Testis (tissue), 3 donors: ENCODE measurements around the gene PRPH. TPM values are rescaled to one million over a fixed set of nuclear protein-coding genes. Genes with fewer than 3 reads are reported as not detected.

ENCODE experiments used
- DNase-seq: peaks from one replicate; pipeline ENCODE4 v3.0.0-alpha.2; 2019
- H3K27ac ChIP-seq, 2 donors: fragments of 200-600 bp; sonication (generic); one replicate each; pipeline ENCODE4 v1.5.1; 2019
- H3K27me3 ChIP-seq: fragments of 200-600 bp; sonication (generic); one replicate; pipeline ENCODE4 v1.5.1; 2019
- H3K36me3 ChIP-seq: fragments of 200-600 bp; sonication (generic); one replicate; pipeline ENCODE4 v1.5.1; 2017; ENCODE audit warnings: low read depth; ENCODE audit errors: missing control alignments
- H3K4me1 ChIP-seq: fragments of 200-600 bp; sonication (generic); one replicate; pipeline ENCODE4 v1.5.1; 2019
- H3K4me3 ChIP-seq, 2 donors: fragments of 200-600 bp; sonication (generic); one replicate each; pipeline ENCODE4 v1.5.1; 2017 to 2019
- H3K9me3 ChIP-seq: fragments of 200-600 bp; sonication (generic); one replicate; pipeline ENCODE4 v1.5.1; 2017
- POLR2A ChIP-seq: fragments of 450-650 bp; IDR thresholded peaks from one replicate; pipeline ENCODE4 v1.6.1; 2017; ENCODE audit warnings: antibody characterized with exemption, mild to moderate bottlenecking, moderate library complexity
- WGBS, 2 donors: methylation state at CpG; one replicate each; pipeline ENCODE4 v1.1.5; 2018; 5-methylcytosine and 5-hydroxymethylcytosine counted together
- intact Hi-C: fragments of 100-400 bp; cut with DNase I; formaldehyde crosslinking; loops from one replicate; pipeline ENCODE4 v1.15.1; 2023; ENCODE audit warnings: low total_unique reads
- polyA plus RNA-seq: library from polyadenylated mRNA; stranded (reverse); fragments of 350-450 nt; fragmentation: Illumina TruSeq; extraction: RNeasy Lipid Tissue Mini Kit (QIAGEN cat#74804); gene quantifications from one replicate; pipeline ENCODE4 v1.2.3, GENCODE V29; 2014; ENCODE audit warnings: low read depth, low replicate concordance; ENCODE audit not compliant: insufficient read depth
- total RNA-seq, 2 donors: library from RNA; depleted of rRNA; stranded (reverse); fragments of >200 nt; gene quantifications; one replicate each; pipeline ENCODE4 v1.2.3, GENCODE V29; 2016
- TF ChIP-seq, protein P1 (sequence below), 3 experiments: fragments of 450-650 bp in 2 of 3; fragments of 200-600 bp in 1 of 3; sonication (generic) in 1 of 3; IDR thresholded peaks; one replicate each; pipeline ENCODE4 v1.5.1; 2016 to 2019; ENCODE audit warnings: antibody characterized with exemption in 3 of 3, mild to moderate bottlenecking in 2 of 3, moderate library complexity in 1 of 3

Gene PRPH
- total and polyA plus RNA-seq, 3 donors from 2014 or later = 36.5 to 112 (median 50.0) TPM

DNA sequence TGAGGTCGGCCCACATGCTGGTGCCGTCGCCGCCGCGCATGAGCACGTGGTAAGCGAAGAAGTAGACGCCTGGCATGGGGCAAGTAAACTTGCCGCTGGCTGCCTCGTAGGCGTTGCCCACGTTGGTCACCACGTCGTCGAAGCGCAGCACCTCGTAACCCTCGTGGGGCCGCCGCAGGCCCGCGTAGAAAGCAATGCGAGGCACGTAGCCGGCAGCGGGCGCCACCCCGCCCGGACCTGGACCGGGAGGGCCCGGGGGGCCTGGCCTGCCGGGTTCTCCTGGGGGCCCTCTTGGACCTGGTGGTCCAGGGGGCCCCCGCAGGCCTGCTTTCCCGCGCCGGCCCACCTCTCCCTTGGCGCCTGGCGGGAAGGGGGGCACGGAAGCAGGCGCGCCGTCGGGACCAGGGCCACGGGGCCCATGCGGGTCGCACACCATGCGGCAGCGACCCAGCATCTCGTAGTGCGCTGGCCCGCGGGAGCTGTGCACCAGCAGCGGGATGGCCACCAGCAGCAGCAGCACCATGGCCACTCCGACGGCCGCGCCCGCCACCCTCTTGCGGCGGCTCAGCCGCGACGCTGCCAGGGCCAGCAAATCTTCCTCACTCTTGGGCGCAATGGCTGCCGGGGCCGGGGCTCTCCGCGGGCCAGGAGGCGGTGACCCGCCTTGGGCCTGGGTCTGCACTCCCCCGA, 41.2 kb downstream of the PRPH start:
- WGBS, 2 donors = 22% methylated on average over 48 of the region's 72 CpGs; no CpG with 5 or more reads in 1 of the 2 donors
- peaks cover 3% of the 10 kb centered on the region for H3K27me3 ChIP-seq

GRCh38 chr12:49336645-49337584, 42.0 kb downstream of the PRPH start, which contains the start of gene C1QL4:
Gene C1QL4, minus strand, starts transcription at chr12:49337188. Its CDS starts 711 bp downstream, at chr12:49336477.
- Histone ChIP-seq H3K36me3 (no peaks in the 10 kb centered on the region), H3K27me3 (peaks cover 3% of the 10 kb centered on the region), H3K9me3 (no peaks in the 10 kb centered on the region), H3K4me1 (peaks cover 1% of the 10 kb centered on the region), H3K4me3 (peak within 1 kb of the TSS; percentile 34 to 42), H3K27ac (no peak within 1 kb of the TSS)
- 1 to 2% methylated on average over 17 to 62 of the region's 65 CpGs for WGBS, 2 donors
- TF ChIP-seq, protein P1, sequence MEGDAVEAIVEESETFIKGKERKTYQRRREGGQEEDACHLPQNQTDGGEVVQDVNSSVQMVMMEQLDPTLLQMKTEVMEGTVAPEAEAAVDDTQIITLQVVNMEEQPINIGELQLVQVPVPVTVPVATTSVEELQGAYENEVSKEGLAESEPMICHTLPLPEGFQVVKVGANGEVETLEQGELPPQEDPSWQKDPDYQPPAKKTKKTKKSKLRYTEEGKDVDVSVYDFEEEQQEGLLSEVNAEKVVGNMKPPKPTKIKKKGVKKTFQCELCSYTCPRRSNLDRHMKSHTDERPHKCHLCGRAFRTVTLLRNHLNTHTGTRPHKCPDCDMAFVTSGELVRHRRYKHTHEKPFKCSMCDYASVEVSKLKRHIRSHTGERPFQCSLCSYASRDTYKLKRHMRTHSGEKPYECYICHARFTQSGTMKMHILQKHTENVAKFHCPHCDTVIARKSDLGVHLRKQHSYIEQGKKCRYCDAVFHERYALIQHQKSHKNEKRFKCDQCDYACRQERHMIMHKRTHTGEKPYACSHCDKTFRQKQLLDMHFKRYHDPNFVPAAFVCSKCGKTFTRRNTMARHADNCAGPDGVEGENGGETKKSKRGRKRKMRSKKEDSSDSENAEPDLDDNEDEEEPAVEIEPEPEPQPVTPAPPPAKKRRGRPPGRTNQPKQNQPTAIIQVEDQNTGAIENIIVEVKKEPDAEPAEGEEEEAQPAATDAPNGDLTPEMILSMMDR (IDR thresholded peaks at IDR 0.05) = peak; percentile 38 to 96 (median 80)
- TF ChIP-seq POLR2A = no peak
- intact Hi-C loops = loop anchor here (10.0 kb wide), 1 partner anchor 52 kb away; no protein-coding TSS in a partner anchor
- peak; percentile 89 for DNase-seq

More for the DNA sequence above, 41.2 kb downstream of the PRPH start:
- Histone ChIP-seq H3K4me1 (peaks cover 9% of the 10 kb centered on the region), H3K4me3 (peak overlapping the region; percentile 34 to 42), H3K27ac (no peak overlapping the region), H3K36me3 (no peaks in the 10 kb centered on the region), H3K9me3 (no peaks in the 10 kb centered on the region)
- DNase-seq = no peak
- TF ChIP-seq POLR2A = no peak
- TF ChIP-seq, protein P1 (IDR thresholded peaks at IDR 0.05) = no peak
- intact Hi-C loops = loop anchor here (10.0 kb wide), 1 partner anchor 51 kb away; no protein-coding TSS in a partner anchor

DNA sequence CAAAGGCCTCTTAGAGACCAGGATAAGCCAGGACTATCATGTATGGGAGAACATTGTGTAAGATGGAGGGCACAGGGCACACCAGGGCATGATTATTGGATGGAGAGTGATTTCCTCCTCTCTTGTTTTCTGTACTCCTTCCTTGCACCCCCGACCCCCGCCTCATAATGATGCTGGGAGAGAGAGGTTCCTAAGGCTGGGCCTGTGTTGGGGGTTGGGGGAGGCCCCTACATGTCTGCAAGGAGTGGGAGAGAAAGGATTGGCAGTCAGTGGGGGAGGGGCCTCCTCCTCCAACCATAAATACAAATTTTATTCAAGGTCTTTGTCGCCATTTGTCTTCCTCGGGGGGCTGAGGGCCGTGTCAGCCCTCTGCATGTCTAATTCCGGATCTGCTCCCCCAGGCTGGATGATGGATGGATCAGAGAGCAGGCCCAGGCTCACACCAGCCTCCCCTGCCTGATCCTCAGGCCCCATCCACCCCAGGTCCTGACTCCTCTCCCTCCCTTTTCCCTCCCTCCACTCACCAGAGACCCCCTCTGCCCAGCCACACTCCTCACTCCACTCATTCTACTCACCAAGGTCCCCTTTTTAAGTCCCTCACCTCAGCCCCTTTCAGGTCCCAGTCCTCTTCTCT, 44.0 kb downstream of the PRPH start:
- peaks cover 3% of the 10 kb centered on the region for H3K27me3 ChIP-seq
- intact Hi-C loops = loop anchor here (10.0 kb wide), 1 partner anchor 54 kb away; no protein-coding TSS in a partner anchor

DNA sequence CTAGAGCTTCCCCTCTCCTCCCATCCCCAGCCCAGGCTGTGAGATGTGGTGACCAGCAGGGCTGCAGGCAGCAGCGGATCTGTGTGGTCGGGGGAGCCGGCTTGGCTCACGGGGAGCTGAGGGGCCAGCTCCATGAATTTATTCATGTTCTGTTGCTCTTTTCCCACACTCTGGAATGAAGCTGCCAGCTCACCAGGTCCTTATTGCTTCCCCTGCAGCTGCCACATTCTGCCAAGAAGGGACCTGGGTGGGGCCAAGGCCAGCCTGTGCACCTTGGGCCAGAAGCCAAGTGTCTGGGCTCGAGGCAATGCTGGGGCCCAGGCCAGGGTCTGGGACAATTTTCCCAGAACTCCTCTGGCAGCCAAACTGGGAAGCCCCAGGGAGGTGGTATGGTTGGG, 44.5 kb downstream of the PRPH start:
- no peak overlapping the region for H3K27ac ChIP-seq
- DNase-seq = no peak
- intact Hi-C loops = loop anchor here (10.0 kb wide), 1 partner anchor 55 kb away; no protein-coding TSS in a partner anchor
- TF ChIP-seq, protein P1 (IDR thresholded peaks at IDR 0.05) = no peak
- TF ChIP-seq POLR2A = no peak
- H3K36me3 ChIP-seq = no peaks in the 10 kb centered on the region
- H3K4me3 ChIP-seq = no peak overlapping the region
- H3K4me1 ChIP-seq = peaks cover 10% of the 10 kb centered on the region
- no peaks in the 10 kb centered on the region for H3K9me3 ChIP-seq
- H3K27me3 ChIP-seq = peaks cover 3% of the 10 kb centered on the region
- 51% methylated on average over 5 of the region's 5 CpGs for WGBS, 2 donors

More for the DNA sequence above, 44.0 kb downstream of the PRPH start:
- 73 to 83% methylated on average over 6 of the region's 6 CpGs for WGBS, 2 donors
- Histone ChIP-seq H3K9me3 (no peaks in the 10 kb centered on the region), H3K4me1 (peaks cover 10% of the 10 kb centered on the region), H3K36me3 (no peaks in the 10 kb centered on the region), H3K27ac (no peak overlapping the region), H3K4me3 (no peak overlapping the region)
- DNase-seq = no peak
- TF ChIP-seq, protein P1 (IDR thresholded peaks at IDR 0.05) = no peak
- no peak for TF ChIP-seq POLR2A
